Loucy (cell line): Measurements from ENCODE around the gene MYD88.

Source experiments
- H2AFZ ChIP-seq: fragments of 200-600 bp; sonication (generic); 2 replicates; pipeline ENCODE4 v1.6.0; 2016; ENCODE audit warnings: antibody characterized with exemption, mild to moderate bottlenecking, low read length, moderate library complexity
- H3F3A ChIP-seq: fragments of 200-600 bp; 2 replicates; pipeline ENCODE4 v1.6.0; 2016; ENCODE audit warnings: antibody characterized with exemption, low read depth, mild to moderate bottlenecking
- H3K27me3 ChIP-seq: fragments of 200-600 bp; sonication (generic); 2 replicates; pipeline ENCODE4 v1.6.1; 2014; ENCODE audit warnings: low read length, mild to moderate bottlenecking; ENCODE audit not compliant: insufficient read depth, poor library complexity, severe bottlenecking
- H3K36me3 ChIP-seq: fragments of 200-600 bp; sonication (generic); 2 replicates; pipeline ENCODE4 v1.6.1; 2016; ENCODE audit warnings: low read length; ENCODE audit not compliant: insufficient read depth
- H3K4me1 ChIP-seq: fragments of 200-600 bp; sonication (generic); 2 replicates; pipeline ENCODE4 v1.5.1; 2014; ENCODE audit warnings: low read length, mild to moderate bottlenecking; ENCODE audit not compliant: insufficient read depth, poor library complexity, severe bottlenecking
- H3K4me2 ChIP-seq: fragments of 200-600 bp; sonication (generic); 2 replicates; pipeline ENCODE4 v1.6.0; 2014; ENCODE audit warnings: antibody characterized with exemption, low read length, low read depth, mild to moderate bottlenecking; ENCODE audit not compliant: poor library complexity, severe bottlenecking
- H3K4me3 ChIP-seq: fragments of 200-600 bp; sonication (generic); 2 replicates; pipeline ENCODE4 v1.5.1; 2014; ENCODE audit warnings: low read length, mild to moderate bottlenecking, mixed read lengths; ENCODE audit not compliant: poor library complexity, severe bottlenecking
- H3K79me2 ChIP-seq: fragments of 200-600 bp; sonication (generic); 2 replicates; pipeline ENCODE4 v1.6.1; 2014; ENCODE audit warnings: low read length; ENCODE audit not compliant: insufficient read depth
- H3K9ac ChIP-seq: fragments of 200-600 bp; sonication (generic); 2 replicates; pipeline ENCODE4 v1.6.0; 2014; ENCODE audit warnings: mild to moderate bottlenecking, low read depth, low read length, moderate library complexity; ENCODE audit not compliant: poor library complexity, severe bottlenecking
- H3K9me2 ChIP-seq: fragments of 200-600 bp; sonication (generic); replicated peaks from 2 replicates; pipeline ENCODE4 v1.6.1; 2016; ENCODE audit warnings: low read depth, low read length, mixed read lengths
- H3K9me3 ChIP-seq: fragments of 200-600 bp; sonication (generic); 2 replicates; pipeline ENCODE4 v1.6.1; 2014; ENCODE audit warnings: mild to moderate bottlenecking, antibody characterized with exemption, low read length, low read depth; ENCODE audit not compliant: insufficient read depth
- H4K20me1 ChIP-seq: fragments of 200-600 bp; sonication (generic); 2 replicates; pipeline ENCODE4 v1.6.0; 2014; ENCODE audit warnings: antibody characterized with exemption, low read length, mild to moderate bottlenecking; ENCODE audit not compliant: insufficient read depth, poor library complexity, severe bottlenecking
- EZH2phosphoT487 ChIP-seq: fragments of 200-600 bp; IDR thresholded peaks from 2 replicates; pipeline ENCODE4 v1.6.1; 2018; ENCODE audit warnings: antibody characterized with exemption, mild to moderate bottlenecking, moderate library complexity, borderline replicate concordance
- TF ChIP-seq, protein P1 (sequence below): fragments of 200-600 bp; sonication (generic); conservative IDR thresholded peaks from 2 replicates; pipeline ENCODE4 v1.5.1; 2014; ENCODE audit warnings: mild to moderate bottlenecking, antibody characterized with exemption, low read length

Gene MYD88

DNA sequence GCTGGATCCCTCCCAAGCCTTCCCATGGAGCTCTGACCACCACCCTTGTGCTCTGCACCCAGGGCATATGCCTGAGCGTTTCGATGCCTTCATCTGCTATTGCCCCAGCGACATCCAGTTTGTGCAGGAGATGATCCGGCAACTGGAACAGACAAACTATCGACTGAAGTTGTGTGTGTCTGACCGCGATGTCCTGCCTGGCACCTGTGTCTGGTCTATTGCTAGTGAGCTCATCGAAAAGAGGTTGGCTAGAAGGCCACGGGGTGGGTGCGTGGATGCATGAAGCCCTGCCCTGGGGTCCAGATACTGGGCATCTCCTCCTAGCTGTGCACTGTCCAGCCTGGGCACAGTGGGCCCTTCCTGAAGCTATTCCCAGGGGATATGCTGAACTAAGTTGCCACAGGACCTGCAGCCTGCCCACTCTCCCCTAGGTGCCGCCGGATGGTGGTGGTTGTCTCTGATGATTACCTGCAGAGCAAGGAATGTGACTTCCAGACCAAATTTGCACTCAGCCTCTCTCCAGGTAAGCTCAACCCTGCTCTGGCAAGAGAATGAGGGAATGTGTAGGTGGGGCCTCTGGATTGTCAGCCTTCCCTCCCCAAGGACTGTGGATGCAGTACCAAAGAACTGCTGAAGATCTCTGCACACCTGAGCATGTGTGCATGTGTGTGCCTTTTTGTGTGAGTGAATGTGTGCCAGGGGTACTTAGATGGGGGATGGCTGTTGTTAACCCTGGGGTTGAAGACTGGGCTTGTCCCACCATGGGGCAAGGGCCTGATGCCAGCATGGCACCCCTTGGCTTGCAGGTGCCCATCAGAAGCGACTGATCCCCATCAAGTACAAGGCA, 2.1 kb downstream of the MYD88 start:
- no peaks in the 10 kb centered on the region for H3K27me3 ChIP-seq
- TF ChIP-seq, protein P1, sequence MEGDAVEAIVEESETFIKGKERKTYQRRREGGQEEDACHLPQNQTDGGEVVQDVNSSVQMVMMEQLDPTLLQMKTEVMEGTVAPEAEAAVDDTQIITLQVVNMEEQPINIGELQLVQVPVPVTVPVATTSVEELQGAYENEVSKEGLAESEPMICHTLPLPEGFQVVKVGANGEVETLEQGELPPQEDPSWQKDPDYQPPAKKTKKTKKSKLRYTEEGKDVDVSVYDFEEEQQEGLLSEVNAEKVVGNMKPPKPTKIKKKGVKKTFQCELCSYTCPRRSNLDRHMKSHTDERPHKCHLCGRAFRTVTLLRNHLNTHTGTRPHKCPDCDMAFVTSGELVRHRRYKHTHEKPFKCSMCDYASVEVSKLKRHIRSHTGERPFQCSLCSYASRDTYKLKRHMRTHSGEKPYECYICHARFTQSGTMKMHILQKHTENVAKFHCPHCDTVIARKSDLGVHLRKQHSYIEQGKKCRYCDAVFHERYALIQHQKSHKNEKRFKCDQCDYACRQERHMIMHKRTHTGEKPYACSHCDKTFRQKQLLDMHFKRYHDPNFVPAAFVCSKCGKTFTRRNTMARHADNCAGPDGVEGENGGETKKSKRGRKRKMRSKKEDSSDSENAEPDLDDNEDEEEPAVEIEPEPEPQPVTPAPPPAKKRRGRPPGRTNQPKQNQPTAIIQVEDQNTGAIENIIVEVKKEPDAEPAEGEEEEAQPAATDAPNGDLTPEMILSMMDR = no peak
- TF ChIP-seq EZH2phosphoT487 = no peak
- H3K79me2 ChIP-seq = peaks cover 47% of the 10 kb centered on the region
- H3F3A ChIP-seq = no peaks in the 10 kb centered on the region
- no peaks in the 10 kb centered on the region for H3K36me3 ChIP-seq
- H4K20me1 ChIP-seq = peaks cover 22% of the 10 kb centered on the region
- H3K9me2 ChIP-seq = no peaks in the 10 kb centered on the region
- peaks cover 30% of the 10 kb centered on the region for H3K4me1 ChIP-seq
- no peak overlapping the region for H2AFZ ChIP-seq
- peak overlapping the region; percentile 81 for H3K4me3 ChIP-seq
- peak overlapping the region; percentile 89 for H3K4me2 ChIP-seq
- H3K9me3 ChIP-seq = no peaks in the 10 kb centered on the region
- H3K9ac ChIP-seq = no peak overlapping the region

- peaks cover 38% of the 10 kb centered on the region for H3K79me2 ChIP-seq
- no peak for TF ChIP-seq EZH2phosphoT487
- TF ChIP-seq, protein P1 = no peak
- H3K36me3 ChIP-seq = no peaks in the 10 kb centered on the region
- no peak overlapping the region for H2AFZ ChIP-seq
- H3K4me2 ChIP-seq = no peak overlapping the region
- no peaks in the 10 kb centered on the region for H3K27me3 ChIP-seq
- peaks cover 6% of the 10 kb centered on the region; the same call in 1 of the 2 replicates for H3K9me3 ChIP-seq
- no peak overlapping the region for H3K4me3 ChIP-seq
- no peak overlapping the region for H3K9ac ChIP-seq
- no peaks in the 10 kb centered on the region for H3K9me2 ChIP-seq
- peaks cover 27% of the 10 kb centered on the region for H3K4me1 ChIP-seq
- H4K20me1 ChIP-seq = peaks cover 14% of the 10 kb centered on the region
- no peaks in the 10 kb centered on the region for H3F3A ChIP-seq
Measured at GRCh38 chr3:38141173-38141951, 2.9 kb downstream of the MYD88 start.

DNA sequence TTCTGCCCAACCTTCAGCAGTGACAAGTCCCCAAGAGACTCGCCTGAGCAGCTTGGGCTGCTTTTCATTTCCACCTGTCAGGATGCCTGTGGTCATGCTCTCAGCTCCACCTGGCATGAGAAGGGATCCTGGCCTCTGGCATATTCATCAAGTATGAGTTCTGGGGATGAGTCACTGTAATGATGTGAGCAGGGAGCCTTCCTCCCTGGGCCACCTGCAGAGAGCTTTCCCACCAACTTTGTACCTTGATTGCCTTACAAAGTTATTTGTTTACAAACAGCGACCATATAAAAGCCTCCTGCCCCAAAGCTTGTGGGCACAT, 3.5 kb downstream of the MYD88 start:
- no peak overlapping the region for H3K4me3 ChIP-seq
- H3F3A ChIP-seq = no peaks in the 10 kb centered on the region
- H3K4me1 ChIP-seq = peaks cover 27% of the 10 kb centered on the region
- peaks cover 11% of the 10 kb centered on the region; the same call in 1 of the 2 replicates for H3K9me3 ChIP-seq
- H3K4me2 ChIP-seq = no peak overlapping the region
- H3K27me3 ChIP-seq = no peaks in the 10 kb centered on the region
- no peaks in the 10 kb centered on the region for H3K9me2 ChIP-seq
- H2AFZ ChIP-seq = no peak overlapping the region
- H3K79me2 ChIP-seq = peaks cover 34% of the 10 kb centered on the region
- H3K9ac ChIP-seq = no peak overlapping the region
- TF ChIP-seq, protein P1 = no peak
- no peak for TF ChIP-seq EZH2phosphoT487
- no peaks in the 10 kb centered on the region for H3K36me3 ChIP-seq
- peaks cover 10% of the 10 kb centered on the region for H4K20me1 ChIP-seq
